GM21825 (cell line): ENCODE results near the gene KLHL29.

Source experiments
- ATAC-seq: cut with Tn5 transposase; IDR thresholded peaks from one replicate; pipeline ENCODE4 v1.9.1; 2021; ENCODE audit warnings: mild to moderate bottlenecking, moderate library complexity; ENCODE audit not compliant: unreplicated experiment

The KLHL29 gene

DNA sequence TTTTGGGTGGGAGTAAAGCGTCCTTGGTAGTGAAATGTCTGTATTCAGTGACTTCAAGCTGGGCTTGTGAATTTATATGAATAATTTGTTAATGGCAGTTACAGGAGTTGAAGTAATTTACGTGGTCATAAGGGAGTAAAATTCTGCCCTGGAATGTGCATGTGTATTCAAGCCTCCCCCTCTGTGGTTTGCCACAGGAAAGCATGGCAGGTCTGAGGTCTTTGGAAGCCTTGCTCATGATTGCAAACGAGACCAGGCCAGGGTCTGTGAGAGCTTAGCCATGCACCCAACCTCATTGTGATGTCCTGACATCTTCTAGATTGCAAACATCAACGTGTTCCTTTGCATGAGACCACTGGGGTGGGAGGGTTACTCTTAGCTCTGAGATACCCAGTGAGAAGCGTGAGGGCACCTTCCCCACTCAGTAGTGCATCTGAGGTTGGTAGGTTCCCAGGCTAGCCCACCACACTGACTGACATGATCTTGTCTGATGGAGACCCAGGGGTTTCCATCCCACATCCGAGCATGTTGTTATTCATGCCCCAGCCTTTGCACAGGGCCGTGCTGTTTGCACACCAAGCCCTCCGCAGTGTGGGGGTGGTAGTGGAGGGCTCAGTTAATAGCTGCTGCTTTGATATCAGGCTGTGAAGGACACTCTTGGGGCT, 216.5 kb downstream of the KLHL29 start:
- no peak for ATAC-seq

DNA sequence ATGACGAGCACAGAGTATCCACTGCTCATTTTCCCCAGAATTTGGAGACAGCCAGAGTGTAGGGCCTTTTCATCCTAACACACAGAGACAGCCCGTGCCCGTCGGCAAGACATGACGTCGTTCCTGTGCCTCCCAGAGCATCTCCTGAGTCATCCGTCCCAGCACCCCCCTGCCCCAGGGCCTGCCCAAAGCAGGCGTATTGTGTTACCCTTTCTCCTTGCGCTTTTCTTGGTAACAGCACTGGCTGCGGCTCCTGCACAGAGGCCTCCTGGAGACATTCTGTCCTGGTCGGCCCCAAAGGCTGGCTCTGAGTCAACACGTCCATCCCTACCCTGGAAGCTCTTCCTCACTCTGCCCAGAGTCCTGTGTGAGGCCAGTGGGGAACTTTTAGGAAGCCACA, 217.1 kb downstream of the KLHL29 start:
- ATAC-seq: no peak

DNA sequence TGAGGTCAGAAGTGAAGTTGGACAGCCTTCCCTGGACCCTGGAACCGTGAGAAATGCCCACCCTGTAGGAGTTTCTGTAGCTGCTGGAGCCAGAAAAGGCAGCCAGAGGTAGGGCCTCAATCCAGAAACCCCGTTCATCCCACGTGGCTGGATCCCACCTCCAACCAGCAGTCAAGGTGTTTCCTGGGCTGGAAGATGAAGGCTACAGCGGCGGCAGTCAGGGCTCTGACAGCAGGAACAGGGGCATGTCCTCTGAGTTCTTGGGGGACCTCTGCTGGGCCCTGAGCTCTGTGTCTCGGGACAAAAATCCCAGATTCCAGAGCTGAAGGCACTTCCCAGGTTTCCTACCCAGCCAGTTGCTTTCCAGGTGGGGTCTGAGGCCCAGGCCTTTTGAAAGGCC, 218.2 kb downstream of the KLHL29 start:
- ATAC-seq: no peak

DNA sequence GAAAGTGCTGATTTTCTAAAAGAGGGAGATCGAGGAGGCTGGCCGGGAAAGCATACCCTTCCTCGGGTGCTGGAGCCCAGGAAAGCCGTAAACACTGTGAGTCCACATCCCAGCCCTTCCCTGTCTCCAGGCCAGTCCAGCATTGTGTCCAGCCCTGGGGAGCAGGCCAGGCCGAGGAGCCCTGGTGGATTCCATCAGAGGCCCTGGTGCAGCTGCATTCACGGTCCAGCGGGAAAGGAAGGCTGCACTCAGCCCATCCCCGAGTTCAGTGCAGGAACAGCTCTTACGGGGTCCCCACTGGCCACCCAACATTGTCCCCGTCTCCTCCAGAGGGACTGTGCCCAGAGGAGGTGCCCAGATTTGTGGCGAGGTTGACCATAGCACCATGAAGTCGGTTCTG, 218.6 kb downstream of the KLHL29 start:
- ATAC-seq: no peak

DNA sequence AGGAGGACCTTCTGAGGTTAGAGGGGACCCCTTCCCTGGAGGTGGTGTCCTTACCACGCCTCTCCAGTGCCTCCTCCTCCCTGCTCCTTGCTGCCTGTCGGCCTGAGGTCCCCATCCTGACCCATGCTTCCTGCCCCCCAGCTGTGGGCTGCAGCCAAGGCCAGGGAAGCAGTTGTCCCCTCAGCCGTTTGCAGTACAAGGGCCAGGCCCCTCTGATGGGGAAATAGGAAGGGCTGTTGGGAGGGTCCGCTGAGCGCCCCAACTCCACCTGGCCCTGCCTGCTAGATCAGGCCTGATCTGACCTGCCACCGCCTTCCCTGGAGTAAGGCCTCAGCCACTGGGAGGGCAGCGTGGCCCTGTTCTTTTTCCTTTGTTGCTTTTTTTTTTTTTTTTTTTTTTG, 219.8 kb downstream of the KLHL29 start:
- no peak for ATAC-seq

DNA sequence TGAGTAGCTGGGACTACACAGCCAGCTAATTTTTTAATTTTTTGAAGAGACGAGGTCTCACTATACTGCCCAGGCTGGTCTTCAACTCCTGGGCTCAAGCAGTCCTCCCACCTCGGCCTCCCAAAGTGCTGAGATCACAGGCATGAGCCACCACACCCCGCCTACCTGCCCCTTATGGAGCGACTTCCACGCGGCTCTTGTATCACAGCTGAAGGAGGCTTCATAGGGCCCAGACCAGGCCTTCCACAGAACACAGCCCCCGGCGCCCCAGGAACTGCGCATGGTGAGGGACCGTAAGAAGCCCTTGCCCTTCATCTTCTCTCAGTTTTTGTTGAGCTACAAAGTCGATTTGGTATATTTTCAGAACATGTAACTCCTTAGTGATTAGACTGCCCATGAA, 220.3 kb downstream of the KLHL29 start:
- no peak for ATAC-seq

DNA sequence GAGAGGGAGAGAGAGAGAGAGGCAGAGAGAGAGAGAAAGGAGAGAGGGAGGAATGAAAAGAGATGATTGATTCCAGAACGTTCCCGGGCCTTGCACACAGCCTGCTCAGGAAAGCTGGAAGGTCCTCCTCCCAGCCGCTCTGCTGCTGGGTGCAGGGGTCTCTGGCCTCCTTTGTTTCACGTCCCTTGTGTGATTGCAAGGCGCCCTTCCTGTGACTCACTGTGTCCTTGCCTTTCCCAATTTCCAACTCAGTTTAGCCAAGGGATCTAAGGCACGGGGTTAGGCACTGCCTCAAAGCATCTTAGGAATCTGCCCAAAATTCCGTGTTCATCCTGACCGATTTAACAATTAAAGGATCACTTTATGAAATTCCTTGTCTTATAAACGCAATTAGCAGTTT, 221.2 kb downstream of the KLHL29 start:
- ATAC-seq: no peak

DNA sequence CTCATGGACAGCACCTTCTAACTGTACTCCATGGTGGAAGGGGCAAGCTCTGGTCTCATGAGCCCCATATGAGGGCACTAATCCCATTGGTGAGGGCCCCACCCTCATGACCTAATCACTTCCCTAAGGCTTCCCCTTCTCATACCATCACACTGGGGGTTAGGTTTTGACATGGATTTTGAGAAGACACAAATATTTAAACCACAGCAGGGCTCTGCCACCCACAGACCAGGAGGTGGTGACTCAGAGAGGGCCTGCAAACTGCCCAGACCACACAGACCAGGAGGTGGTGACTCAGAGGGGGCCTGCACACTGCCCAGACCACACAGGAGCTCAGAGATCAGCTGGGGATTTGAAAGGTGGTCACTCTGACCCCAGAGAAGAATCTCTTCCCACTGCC, 222.0 kb downstream of the KLHL29 start:
- ATAC-seq: no peak

DNA sequence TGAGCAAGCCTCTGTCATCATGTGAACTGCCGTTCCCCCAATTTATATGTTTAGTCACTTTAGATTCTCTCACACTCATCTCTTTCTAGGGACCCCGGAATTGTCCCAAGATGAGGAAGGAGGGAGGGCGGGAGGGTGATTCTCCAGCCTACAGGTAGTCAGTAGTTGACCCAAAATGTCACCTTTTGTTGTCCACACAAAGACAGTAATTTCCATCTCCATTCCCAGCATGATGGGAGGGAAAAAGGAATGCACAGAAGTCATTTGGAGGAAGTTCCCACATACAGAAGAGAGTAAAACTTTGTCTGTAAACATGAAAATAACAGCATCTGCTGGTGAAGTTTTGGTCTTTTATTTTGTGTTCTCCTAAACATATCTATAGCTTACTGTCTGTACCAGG, 222.9 kb downstream of the KLHL29 start:
- no peak for ATAC-seq

DNA sequence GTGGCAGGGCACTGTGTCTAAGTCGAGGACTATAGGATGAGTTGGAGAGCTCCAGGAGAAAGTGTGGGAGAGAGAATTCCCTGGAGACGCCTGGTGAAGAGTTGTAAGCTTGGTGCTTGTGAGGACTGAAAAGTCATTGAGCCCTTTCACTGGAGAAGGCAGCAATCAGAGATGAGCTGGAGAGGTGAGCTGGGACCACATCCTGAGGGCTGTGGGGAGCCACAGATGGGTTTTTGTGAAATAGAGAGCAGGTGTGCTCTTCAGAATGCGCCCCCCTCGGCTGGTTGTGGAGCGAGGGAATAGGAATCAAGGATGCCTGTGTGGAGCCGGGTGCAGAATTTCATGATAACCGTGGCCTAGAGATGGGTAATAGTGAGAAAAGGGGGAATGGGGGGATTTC, 224.3 kb downstream of the KLHL29 start:
- ATAC-seq: no peak

DNA sequence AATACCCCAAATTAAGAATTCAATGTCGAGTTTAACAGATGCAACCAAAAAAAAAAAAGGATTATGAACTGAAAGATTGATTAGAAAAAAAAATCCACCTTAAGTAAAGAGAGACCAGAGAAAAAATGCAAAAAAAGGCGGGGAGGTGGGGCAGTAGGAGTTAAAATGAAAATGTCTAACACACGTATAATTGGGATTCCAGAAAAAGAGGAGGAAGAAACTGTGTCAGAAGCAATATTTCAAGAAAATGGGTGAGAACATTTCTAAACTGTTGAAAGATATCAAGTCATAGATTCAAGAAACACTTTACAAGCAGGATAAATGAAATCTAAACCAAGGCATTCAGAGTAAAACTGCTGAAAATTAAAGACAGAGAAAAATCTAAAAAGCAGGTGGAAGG, 226.9 kb downstream of the KLHL29 start:
- ATAC-seq: no peak

DNA sequence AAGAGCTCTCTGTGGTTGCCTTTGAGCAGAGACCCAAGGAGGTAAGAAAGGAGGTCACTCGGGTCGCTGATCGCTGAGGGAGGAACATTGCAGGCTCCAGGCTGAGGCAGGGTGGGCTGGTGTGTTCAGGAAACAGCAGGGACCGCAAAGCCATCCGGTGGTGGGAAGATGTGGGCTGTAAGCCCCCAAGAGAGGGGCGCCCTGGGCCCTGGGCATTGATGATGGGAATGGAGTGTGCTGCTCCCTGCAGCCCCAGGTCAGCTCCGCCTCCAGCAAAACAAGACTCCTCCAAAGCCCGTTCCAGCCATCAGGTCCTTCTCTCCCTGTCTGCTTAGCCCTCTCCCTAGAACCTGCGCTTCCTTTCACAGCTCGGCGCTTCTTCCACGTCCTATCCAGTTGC, 229.7 kb downstream of the KLHL29 start:
- ATAC-seq: no peak

DNA sequence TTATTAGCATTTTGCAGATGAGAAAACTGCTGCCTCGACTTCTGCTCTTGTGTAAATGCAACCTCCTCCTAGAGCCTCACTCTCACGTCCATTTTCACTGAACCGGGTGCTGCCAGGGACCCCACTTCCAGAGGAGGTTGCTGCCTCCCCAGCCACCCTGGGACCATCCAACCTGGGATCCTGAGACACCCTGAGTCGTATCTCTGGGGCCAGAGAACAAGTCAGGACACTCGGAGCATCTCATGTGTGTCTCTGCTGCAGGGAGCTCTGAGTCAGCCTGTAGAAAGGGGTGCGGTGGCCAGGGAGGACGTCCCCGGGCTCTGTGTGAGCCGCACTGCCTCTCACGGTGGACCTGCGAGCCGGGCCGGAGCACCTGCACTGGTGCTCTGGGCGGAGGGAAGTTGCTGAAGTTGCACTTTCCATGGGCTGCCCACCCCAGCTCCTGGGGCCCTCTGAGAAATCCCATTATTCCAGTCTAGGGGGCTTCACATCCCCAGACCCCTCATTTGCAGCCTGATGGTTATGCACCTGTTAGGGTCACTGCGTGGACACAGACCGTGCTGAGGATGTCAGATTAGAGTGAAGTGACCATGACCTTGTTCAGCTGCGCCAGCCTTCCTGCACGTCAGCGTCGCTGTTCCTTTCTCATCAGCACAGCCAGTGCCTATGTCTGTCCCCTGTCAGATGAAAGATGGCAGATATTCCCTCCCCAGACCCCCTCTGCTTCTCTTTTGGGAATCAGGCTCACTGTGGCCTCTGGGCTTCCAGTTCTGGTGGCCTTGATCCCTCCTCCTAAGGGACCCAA, 230.4 kb downstream of the KLHL29 start:
- no peak for ATAC-seq

DNA sequence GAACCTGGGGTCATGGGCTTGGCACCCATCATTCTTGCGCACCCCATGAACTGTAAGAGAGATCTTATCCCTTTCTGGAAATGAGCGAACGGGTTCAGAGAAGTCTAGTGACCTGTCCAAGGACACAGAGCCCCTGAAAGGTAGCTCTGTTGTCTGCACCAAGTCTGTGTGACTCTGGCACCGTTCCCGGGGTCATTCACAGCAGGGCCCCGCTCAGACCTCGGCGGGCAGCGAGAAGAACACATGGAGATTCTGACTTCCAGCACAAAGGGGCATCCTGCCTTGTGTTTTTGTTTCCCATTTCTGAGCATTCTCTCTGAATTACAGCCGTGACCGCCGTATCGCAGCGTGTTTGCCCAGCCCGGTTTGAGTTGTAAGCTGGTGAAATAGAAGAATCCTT, 231.7 kb downstream of the KLHL29 start:
- no peak for ATAC-seq

DNA sequence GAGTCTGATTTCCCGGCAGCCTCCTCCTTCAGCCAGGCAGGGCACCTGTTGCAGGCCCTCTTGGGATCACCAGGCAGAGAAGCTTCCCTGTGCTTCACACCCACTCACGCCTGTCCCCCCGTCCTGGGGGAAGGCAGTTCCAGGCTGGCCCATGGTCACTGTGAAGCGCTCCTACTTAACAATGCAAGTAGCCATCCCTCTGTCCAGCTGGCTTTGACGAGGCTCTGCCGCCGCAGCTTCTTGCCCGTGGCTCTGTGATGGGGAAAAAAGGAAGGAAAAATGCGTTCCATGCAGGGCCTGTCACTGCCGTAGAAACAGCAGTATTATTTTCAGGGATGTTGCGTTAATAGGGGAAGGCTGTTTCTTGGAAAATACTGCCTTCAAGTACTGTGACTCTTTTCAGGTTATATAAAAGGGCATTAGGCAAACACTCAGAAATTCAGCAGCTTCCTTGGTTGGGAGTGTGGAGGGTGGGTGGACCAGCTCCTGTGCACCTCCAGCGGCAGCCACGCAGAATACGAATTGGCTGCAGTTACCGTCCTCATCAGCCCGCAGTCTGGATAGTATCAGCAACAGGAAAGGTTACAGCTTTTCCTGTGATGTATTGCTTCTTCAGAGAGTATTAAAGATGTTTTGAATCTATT, 232.3 kb downstream of the KLHL29 start:
- ATAC-seq: no peak

DNA sequence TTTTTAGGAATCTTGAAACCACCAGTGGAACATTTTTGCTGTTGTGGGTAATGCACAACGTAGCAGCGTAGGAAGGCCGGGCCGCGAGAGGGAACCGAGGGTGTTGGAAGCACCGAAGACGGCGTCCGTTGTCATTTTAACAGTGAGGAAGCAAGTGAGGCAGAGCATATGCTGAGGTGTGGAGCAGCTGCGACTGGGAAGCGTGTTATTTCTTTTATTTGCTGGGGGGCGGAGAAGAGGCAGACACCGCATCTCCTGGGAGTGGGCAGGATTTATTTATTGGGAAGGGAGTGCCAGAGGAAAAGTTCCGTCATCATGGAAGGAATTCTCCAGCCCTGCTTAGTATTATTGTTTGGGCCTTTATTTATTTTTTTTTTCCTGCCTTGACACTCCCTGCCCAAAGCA, 232.8 kb downstream of the KLHL29 start:
- no peak for ATAC-seq

DNA sequence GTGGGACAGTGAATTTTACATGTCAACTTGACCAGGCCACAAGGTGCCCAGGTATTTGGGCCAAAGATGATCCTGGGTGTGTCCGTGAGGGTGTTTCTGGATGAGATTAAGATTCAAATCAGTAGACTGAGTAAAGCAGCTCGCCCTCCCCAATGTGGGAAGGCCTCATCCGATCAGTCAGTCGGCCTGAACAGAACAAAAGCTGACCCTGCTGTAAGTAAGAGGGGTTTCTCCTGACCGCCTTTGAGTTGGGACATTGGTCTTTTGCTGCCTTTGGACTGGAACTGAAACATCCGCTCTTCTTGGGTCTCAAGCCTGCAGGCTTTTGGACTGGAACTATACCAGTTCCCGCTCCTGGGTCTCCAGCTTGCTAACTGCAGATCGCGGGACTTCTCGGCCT, 233.3 kb downstream of the KLHL29 start:
- ATAC-seq: no peak

DNA sequence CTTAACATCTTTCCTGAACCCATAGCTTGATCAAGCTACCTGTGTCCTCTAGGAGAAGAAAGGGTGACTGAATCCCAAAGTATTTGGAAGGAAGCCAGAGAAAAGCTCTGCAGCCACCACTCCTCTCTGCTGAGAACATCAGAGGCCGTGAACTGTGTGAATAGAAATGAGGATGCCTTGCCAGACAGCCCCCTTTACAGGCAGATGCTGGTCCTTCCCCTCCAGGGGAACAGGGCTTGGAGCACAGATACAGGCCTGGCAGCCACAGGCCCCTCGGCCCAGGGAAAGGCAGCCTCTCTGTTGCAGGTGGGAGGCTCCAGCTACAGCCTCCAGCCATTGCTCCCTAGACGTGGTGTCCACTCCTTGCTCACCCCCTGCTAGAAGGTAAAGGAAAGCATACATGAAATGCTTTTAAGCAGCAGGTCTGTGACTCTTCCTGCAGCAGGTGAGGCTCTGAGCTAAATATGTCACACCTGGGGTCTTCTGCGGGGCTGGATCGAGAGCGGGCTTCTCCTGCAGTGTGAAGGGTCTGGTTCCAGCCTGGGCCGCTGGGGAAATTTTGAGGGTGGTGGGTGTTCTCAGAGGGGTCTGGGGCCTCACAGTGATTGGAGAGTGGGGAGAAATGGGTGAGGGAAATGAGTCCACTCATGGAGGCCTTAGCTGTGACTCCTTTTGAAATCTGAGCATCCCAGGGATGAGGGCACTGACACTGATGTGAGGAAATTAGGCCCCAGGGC, 234.0 kb downstream of the KLHL29 start:
- ATAC-seq: no peak

DNA sequence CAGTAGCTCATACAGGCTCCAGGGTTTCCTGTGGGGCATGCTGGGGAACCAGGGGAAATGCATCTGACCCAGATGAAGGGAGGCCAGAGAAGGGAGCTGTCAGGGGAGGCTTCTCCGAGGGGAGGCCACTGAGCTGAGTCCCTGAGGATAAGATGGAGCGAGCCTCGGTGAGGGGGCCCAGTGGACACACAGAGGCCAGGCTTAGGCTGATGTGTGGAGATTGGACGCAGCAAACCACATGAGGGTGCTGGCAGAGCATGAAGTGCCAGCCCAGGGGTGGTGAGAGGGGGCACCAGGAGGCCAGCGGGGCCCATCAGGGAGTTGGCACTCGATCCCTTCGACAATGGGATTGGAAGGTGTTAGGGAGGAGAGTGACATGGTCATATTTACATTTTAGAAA, 235.0 kb downstream of the KLHL29 start:
- no peak for ATAC-seq

DNA sequence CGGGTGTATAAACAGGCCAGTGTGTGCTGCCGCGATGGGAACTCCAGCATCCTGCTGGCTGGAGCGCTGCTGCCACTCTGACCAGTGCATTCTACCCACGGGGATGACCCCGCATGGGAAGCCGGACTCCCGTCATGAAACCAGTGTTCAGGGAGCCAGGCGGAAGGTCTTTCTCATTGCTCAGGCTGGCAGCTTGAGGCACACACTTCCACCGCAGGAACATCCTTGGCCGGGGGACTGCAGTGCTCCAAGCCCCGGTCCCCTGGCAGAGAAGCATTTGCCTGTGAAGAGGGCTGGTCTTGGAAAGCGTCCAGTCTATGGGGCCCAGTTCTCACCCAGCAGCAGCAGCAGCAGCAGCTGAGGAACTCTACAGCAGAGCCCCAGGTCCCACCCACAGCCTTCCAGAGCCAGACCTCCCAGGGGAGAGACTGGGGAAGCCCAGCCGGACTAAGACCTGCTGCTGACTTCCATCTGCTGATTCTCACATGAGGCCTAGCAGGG, 235.9 kb downstream of the KLHL29 start:
- no peak for ATAC-seq

DNA sequence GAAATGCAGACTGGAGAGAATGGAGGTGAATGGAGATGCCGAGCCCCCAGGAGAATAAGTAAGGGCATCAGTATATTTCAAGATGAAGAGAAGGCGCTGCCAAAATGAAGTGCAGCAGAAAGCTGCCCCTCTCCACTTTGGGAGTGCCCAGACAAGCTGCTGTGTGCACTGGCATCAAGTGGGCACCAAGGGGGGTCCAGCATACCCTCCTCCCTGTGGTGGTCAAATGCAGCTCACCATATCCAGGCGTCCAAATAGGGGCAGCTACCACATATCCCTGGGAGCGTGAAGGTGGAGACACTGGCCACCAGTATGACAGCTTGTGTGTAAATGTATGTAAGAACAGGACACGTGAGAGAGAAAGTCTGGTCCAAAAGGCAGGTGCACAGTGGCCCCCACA, 236.6 kb downstream of the KLHL29 start:
- ATAC-seq: no peak
